Activated naive CD4-positive, alpha-beta T cell treated with anti-CD3 and anti-CD28 coated beads, Interleukin-2, amount 50 U/mL, for 16 hours (primary cell): ENCODE data around the gene PPP6C.
"Not testable (repeated sequence)": the region's sequence is repeated elsewhere in the genome, so short reads cannot be mapped to it uniquely, and the experiment has no call there.

ENCODE experiments used
- DNase-seq: peaks from one replicate; pipeline ENCODE4 v3.0.0-alpha.2; 2020

PPP6C gene

GRCh38 chr9:125180876-125181275, 8.7 kb downstream of the PPP6C start:
- no peak for DNase-seq

DNA sequence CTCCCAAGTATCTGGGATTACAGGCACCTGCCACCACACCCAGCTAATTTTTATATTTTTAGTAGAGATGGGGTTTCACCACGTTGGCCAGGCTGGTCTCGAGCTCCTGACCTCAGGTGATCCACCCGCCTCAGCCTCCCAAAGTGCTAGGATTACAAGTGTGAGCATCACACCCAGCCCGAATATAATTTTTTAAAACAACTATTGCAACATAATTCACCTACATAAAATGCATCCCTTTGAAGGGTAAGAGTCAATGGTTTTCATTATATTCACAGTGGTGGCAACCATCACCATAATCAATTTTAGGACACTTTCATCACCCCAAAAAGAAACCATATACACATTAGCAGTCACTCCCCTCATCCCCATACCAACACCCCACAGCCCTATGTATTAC, 9.8 kb downstream of the PPP6C start:
- not testable (repeated sequence) for DNase-seq

GRCh38 chr9:125177888-125178287, 11.7 kb downstream of the PPP6C start:
- DNase-seq = no peak

GRCh38 chr9:125176636-125177035, 13.0 kb downstream of the PPP6C start:
- DNase-seq = no peak

GRCh38 chr9:125172031-125172755, 17.4 kb downstream of the PPP6C start:
- DNase-seq = no peak

DNA sequence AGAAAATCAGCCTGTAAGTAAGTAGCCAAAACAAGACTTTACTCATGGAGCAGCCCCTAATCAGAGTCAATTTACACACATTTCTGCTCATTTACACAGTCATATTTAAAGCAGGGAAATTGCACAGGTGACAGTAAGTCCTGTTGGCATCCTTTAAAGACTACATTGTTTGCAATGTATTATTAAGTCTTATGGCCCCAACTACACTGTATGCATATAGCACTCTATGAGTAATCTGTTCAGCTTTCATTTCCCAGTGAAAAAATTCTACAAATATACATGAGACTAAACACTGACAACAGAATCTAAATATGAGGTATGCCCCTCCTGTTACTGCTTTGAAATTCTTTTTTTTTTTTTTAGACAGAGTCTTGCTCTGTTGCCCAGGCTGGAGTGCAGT, 19.7 kb downstream of the PPP6C start:
- no peak for DNase-seq

DNA sequence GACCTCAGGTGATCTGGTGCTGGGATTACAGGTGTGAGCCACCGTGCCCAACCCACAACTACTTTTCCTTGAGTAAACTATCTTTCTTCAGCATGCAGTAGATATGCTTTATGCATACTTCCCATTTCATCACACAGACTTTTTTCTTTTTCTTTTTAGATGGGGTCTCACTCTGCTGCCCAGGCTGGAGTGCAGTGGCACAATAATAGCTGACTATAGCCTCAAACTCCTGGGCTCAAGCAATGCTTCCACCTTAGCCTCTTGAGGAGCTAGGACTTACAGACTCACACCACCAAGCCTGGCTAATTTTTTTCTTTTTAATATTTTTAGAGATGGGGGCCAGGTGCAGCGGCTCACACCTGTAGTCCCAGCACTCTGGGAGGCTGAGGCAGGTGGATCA, 22.8 kb downstream of the PPP6C start:
- no peak for DNase-seq

- DNase-seq = not testable (repeated sequence)
Measured at GRCh38 chr9:125162891-125163290, 26.7 kb downstream of the PPP6C start.

- no peak for DNase-seq
Measured at GRCh38 chr9:125161284-125161918, 28.2 kb downstream of the PPP6C start.

GRCh38 chr9:125160750-125161149, 28.9 kb downstream of the PPP6C start:
- DNase-seq = no peak

- DNase-seq = no peak
Measured at GRCh38 chr9:125156551-125156950, 33.1 kb downstream of the PPP6C start.

DNA sequence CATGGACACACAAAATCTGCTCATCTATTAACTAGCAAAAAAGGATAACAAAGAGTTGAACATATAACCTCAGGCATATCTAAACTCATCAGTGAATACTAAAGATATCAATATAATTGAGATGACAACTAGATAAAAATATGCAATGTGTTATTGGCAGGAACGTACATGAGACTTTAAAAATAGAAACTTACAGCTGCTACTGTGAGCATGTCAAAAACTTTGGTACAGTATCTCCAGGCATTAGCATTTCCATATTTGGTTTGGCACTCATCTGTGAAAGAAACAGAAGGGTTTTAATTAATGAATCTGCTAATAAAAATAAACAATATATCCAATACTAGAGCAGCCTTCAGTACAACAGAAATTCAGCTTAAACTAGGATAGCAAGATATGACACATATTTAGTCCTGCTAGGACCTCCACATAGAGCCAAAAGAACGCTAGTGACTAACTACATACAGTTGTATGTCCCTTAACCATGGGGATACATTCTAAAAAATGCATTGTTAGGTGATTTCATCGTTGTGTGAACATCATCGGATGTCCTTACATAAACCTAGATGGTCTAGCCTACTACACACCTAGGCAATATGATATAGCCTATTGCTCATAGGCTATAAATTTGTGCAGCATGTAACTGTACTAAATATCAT, 35.8 kb downstream of the PPP6C start:
- no peak for DNase-seq

GRCh38 chr9:125151730-125152129, 37.9 kb downstream of the PPP6C start:
- no peak for DNase-seq

- DNase-seq = no peak
Measured at GRCh38 chr9:125150349-125151245, 39.0 kb downstream of the PPP6C start.

DNA sequence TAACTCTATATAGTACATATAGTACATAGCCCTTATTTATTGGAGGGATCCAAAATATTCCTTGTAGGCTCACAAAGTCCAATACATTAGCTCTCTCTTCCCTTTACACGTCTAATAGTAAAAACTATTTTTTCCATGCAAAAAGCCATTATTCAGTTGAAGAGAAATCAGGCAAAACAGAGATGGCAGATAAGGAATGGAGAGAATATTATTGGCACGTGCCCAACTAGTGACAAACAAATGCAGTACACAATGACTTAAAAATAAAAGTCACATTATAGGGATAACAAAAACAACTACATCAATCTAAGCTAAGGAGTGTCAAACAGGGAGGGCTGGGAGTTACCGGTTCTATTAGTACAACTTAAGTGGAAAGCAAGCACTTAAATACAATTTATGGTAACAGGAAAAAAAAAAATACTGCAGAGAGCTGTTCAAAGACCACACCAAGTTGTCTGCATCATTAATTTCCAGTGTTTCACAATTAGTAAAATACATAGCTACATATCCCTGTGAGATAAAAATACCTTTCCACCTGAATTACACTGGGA, 42.1 kb downstream of the PPP6C start:
- DNase-seq = no peak

- no peak for DNase-seq
Measured at GRCh38 chr9:125146247-125146646, 43.4 kb downstream of the PPP6C start.

DNA sequence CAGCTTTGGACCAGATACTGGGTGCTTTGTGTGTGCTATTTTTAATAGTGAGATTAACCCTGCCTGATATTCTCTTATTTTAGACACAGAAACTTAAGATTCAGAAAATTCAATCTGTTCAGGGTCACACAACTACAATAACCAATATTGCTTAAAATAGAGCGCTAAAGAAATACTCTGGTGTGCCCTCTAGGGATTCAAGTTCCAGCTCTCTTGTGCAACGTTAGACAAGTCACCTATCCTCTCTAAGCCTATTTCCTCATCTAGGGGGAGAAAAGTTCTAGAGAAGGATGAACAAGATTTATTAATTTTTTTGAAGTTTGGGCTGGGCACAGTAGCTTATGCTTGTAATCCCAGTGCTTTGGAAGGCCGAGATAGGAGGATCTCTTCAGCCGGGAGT, 44.2 kb downstream of the PPP6C start:
- no peak for DNase-seq

- DNase-seq = peak; percentile 99
Measured at GRCh38 chr9:125143377-125144090, 46.1 kb downstream of the PPP6C start, which contains the start of gene SCAI. Gene SCAI, minus strand, starts transcription at chr9:125143528. Its CDS starts 91 bp downstream, at chr9:125143437.

- no peak for DNase-seq
Measured at GRCh38 chr9:125142560-125143376, 46.8 kb downstream of the PPP6C start.

GRCh38 chr9:125141751-125142150, 47.9 kb downstream of the PPP6C start:
- no peak for DNase-seq

DNA sequence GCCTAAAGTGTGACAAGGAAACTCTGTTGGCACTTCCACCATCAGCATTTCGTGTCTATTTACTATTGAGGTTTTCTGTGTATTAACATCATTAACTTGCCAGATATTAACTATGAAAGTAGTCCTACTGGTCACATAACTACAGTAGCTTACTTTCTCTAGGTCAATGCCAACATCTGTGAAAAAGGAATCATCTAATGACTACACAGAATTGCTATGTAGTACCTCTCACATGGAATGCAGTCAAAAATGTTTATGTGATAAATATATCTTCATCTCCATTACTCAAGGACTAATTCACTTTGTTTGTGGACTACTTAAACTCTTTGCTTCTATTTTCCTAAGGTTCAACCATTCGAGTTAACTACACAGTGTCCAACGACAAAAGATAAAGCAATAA, 48.4 kb downstream of the PPP6C start:
- DNase-seq = no peak
